Liver (tissue), 3 donors: ENCODE results near the gene AUP1.

Experiments
- GABPA ChIP-seq, 2 donors: IDR thresholded peaks in 1 of 2; conservative IDR thresholded peaks in 1 of 2; 2 replicates each; pipeline ENCODE4 v1.6.1; 2016; ENCODE audit warnings: antibody characterized with exemption in 2 of 2, mild to moderate bottlenecking in 1 of 2, moderate library complexity in 1 of 2
- JUND ChIP-seq, 2 donors: IDR thresholded peaks; 2 replicates each; pipeline ENCODE4 v1.6.1; 2016; ENCODE audit warnings: antibody characterized with exemption in 2 of 2
- MAX ChIP-seq: IDR thresholded peaks from 2 replicates; pipeline ENCODE4 v1.6.1; 2016; ENCODE audit warnings: antibody characterized with exemption
- RAD21 ChIP-seq, 2 donors: IDR thresholded peaks; 2 replicates each; pipeline ENCODE4 v1.6.1; 2016; ENCODE audit warnings: antibody characterized with exemption in 2 of 2, mild to moderate bottlenecking in 2 of 2
- SP1 ChIP-seq: IDR thresholded peaks from 2 replicates; pipeline ENCODE4 v1.6.1; 2018; ENCODE audit warnings: antibody characterized with exemption, mild to moderate bottlenecking
- TF ChIP-seq, protein P1 (sequence below): IDR thresholded peaks from 2 replicates; pipeline ENCODE4 v1.6.1; 2016; ENCODE audit warnings: antibody characterized with exemption, mild to moderate bottlenecking
- TF ChIP-seq, protein P2 (sequence below): fragments of 150-350 bp; IDR thresholded peaks from 2 replicates; pipeline ENCODE4 v1.5.1; 2017; ENCODE audit warnings: improper control_type of control experiment, low read depth, low read length; ENCODE audit not compliant: missing input control
- TF ChIP-seq, protein P3 (sequence below): IDR thresholded peaks from 2 replicates; pipeline ENCODE4 v1.6.1; 2016; ENCODE audit warnings: antibody characterized with exemption
- donor health status: healthy.
- donor health status: healthy.

DNA sequence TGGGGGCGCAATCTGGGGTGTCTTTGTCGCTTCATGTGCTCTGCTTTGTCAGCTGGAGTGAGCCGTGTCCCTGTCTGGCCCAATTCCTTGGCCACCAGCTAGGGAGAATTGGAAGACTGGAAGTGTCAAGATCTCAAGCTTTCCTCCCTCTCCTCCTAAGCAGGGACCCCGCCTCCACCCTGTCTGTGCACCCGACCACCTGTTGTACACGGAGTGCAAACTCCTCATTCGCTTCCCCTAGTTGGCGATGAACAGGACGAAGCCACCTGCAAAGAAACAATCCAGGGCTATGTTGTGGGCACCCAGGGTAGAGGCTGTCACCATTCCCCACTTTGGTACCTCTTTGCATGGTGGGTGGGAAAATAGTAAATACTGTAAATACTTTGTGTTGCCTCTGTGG is 1.8 kb downstream of the AUP1 start:
- TF ChIP-seq, protein P1, sequence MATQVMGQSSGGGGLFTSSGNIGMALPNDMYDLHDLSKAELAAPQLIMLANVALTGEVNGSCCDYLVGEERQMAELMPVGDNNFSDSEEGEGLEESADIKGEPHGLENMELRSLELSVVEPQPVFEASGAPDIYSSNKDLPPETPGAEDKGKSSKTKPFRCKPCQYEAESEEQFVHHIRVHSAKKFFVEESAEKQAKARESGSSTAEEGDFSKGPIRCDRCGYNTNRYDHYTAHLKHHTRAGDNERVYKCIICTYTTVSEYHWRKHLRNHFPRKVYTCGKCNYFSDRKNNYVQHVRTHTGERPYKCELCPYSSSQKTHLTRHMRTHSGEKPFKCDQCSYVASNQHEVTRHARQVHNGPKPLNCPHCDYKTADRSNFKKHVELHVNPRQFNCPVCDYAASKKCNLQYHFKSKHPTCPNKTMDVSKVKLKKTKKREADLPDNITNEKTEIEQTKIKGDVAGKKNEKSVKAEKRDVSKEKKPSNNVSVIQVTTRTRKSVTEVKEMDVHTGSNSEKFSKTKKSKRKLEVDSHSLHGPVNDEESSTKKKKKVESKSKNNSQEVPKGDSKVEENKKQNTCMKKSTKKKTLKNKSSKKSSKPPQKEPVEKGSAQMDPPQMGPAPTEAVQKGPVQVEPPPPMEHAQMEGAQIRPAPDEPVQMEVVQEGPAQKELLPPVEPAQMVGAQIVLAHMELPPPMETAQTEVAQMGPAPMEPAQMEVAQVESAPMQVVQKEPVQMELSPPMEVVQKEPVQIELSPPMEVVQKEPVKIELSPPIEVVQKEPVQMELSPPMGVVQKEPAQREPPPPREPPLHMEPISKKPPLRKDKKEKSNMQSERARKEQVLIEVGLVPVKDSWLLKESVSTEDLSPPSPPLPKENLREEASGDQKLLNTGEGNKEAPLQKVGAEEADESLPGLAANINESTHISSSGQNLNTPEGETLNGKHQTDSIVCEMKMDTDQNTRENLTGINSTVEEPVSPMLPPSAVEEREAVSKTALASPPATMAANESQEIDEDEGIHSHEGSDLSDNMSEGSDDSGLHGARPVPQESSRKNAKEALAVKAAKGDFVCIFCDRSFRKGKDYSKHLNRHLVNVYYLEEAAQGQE = no peak
- TF ChIP-seq GABPA (IDR thresholded peaks at IDR 0.05 in 1 of 2, conservative IDR thresholded peaks at IDR 0.05 in 1 of 2) = no peak
- TF ChIP-seq MAX = no peak
- TF ChIP-seq, protein P2, sequence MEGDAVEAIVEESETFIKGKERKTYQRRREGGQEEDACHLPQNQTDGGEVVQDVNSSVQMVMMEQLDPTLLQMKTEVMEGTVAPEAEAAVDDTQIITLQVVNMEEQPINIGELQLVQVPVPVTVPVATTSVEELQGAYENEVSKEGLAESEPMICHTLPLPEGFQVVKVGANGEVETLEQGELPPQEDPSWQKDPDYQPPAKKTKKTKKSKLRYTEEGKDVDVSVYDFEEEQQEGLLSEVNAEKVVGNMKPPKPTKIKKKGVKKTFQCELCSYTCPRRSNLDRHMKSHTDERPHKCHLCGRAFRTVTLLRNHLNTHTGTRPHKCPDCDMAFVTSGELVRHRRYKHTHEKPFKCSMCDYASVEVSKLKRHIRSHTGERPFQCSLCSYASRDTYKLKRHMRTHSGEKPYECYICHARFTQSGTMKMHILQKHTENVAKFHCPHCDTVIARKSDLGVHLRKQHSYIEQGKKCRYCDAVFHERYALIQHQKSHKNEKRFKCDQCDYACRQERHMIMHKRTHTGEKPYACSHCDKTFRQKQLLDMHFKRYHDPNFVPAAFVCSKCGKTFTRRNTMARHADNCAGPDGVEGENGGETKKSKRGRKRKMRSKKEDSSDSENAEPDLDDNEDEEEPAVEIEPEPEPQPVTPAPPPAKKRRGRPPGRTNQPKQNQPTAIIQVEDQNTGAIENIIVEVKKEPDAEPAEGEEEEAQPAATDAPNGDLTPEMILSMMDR = no peak
- no peak for TF ChIP-seq RAD21 (IDR thresholded peaks at IDR 0.05)
- TF ChIP-seq, protein P3, sequence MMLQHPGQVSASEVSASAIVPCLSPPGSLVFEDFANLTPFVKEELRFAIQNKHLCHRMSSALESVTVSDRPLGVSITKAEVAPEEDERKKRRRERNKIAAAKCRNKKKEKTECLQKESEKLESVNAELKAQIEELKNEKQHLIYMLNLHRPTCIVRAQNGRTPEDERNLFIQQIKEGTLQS = no peak
- TF ChIP-seq SP1 = no peak
- no peak for TF ChIP-seq JUND (IDR thresholded peaks at IDR 0.05)
